ENCODE measurements around the gene GOT1.
A peak's percentile ranks its signal among the peaks of the same experiment; 100 is the strongest.

GOT1 gene

GRCh38 chr10:99430451-99431189 is at the start of gene GOT1:
GOT1 (minus strand) TSS chr10:99430624; CDS start chr10:99430565, 59 bp downstream.
- DNase-seq (ENCODE audit: low spot score), result peak; percentile 99

- no peak for DNase-seq (ENCODE audit: low spot score)
Measured at GRCh38 chr10:99470327-99470726, 39.9 kb upstream of the GOT1 start.

- DNase-seq (ENCODE audit: low spot score), result no peak
Measured at GRCh38 chr10:99467236-99467999, 37.0 kb upstream of the GOT1 start.

DNA sequence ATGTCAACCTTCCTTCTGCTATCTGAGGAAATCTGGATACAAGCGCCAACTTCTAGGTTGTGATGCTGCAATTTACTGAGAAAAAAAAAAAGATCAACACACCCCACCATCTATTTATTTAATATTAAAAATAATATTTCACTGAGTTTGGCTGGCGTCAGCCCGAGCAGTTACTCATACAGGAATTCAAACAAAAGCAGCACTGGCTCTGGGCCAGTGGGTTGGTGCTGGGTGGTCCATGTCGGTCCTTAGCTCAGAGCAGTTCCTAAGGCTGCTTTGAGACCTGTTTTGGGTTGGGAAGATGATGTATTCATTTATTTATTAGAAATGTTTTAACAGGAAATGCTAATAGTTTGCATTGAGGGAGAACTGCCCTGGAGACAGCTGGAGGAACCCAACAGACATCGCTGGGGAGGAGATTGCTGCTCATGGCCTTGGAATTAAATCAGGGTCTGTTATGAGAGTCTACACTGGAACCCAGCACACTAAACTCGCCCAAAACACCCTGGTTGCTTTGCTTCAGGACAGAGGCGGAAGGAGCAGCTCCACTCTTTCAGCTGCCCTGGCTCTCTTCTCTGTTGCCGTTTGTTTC is 36.3 kb upstream of the GOT1 start:
- no peak for DNase-seq (ENCODE audit: low spot score)

GRCh38 chr10:99461230-99461629 is 30.8 kb upstream of the GOT1 start:
- no peak for DNase-seq (ENCODE audit: low spot score)

GRCh38 chr10:99460070-99460469 is 29.6 kb upstream of the GOT1 start:
- DNase-seq (ENCODE audit: low spot score), result no peak

DNA sequence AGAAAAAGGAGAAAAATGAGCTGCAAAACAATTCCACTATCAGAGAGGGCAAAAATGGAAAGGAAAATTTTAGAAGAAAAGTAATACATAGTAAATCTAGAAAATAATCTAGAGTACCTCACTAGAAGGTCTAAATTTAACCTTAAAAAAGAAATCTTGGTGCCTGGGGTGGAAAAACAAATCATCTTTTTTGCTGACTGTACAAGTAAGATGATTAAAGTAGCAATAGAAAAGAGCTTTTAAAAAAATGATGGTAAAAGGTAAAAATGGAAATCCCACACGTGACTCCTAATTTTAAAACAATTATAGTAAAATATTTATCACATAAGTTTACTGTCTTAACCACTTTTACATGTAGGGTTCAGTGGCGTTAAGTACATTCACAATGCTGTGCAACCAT is 28.8 kb upstream of the GOT1 start:
- DNase-seq (ENCODE audit: low spot score), result no peak

DNA sequence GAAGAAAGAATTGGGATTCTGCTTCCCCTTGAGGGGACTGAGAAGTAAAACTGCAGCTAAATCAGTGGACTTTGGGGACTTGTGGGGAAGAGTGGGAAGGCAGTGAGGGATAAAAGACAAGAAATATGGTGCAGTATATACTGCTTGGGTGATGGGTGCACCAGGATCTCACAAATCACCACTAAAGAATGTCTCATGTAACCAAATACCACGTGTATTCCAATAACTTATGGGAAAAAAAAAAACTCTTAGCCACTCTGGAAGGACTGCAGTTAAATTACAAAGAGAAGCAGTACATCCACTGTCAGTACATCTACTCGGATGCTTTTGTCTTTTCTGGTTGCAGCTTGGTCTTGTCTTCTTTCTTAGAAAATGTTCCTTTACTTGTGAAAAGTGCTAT is 27.4 kb upstream of the GOT1 start:
- DNase-seq (ENCODE audit: low spot score), result no peak

DNA sequence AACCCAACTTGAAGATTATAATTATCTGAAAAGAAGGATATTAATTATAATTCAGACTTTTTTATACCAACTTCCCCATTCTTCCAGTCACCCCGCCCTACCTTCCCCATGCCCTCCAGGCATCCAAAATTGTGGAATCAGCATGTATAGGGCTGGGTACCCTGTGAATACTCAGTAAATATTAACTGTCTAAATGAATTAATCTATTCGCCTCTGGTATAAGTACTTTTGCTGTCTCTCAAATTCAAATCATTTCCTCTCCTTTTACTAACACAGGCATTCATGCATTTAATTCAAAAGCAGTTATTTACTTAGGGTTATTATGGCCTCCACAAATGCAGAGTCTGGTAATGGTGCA is 26.5 kb upstream of the GOT1 start:
- DNase-seq (ENCODE audit: low spot score), result no peak

DNA sequence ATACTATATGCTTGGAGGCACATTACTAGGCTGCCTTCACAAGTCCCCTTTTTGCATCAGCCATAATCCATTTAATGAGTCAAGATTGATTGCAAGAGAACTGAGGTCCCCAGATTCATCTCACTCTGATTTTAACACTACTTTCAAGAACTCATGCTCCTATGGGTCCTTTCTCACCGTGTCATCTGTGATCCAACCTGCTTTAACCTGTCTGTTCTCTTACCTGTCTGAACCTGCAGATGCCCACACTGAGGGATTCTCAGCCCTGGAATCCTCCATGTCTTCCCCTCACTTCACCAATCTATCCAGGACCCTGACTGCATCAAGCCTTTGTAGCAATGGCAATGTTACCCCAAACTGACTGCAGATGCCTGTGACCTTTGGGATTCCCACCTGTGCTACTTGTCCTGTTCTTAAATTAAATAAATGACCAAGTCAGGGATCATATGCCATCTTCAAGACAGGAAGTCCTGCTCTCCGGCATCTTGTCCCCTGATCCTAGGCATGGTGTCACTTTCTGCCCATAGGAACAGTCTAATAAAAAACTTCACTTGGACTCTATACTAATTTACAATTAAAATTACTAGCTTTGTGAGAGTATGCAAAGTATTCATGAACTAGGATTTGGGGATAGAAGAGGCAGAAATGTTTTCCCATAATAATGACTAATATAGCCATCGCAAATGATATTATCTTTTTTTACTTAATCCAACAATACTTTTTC is 25.9 kb upstream of the GOT1 start:
- DNase-seq (ENCODE audit: low spot score), result no peak

- DNase-seq (ENCODE audit: low spot score), result no peak
Measured at GRCh38 chr10:99451981-99452380, 21.6 kb upstream of the GOT1 start.

- no peak for DNase-seq (ENCODE audit: low spot score)
Measured at GRCh38 chr10:99451499-99451788, 21.0 kb upstream of the GOT1 start.

- no peak for DNase-seq (ENCODE audit: low spot score)
Measured at GRCh38 chr10:99450624-99451498, 20.4 kb upstream of the GOT1 start.

GRCh38 chr10:99450156-99450555 is 19.7 kb upstream of the GOT1 start:
- DNase-seq (ENCODE audit: low spot score), result no peak

DNA sequence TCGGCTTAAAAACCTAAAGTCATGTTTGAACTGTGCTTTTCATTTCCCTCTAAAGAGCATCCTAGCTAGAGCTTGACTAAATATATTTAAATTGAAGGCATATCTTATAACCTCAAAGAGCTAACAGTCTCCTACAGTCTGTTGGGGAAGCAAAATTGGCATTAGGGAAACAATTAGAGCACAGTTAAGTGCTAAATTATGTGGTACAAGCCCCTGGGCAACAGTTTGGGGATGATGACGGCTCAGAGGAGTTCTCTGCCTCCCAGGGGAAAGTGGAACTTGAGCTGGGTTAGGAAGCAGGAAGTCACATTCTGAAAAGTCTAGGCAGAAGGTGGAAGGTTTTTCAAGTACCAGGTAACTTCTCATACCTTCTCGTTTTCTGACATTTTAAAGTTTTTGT is 18.6 kb upstream of the GOT1 start:
- no peak for DNase-seq (ENCODE audit: low spot score)

GRCh38 chr10:99444383-99445045 is 14.1 kb upstream of the GOT1 start:
- DNase-seq (ENCODE audit: low spot score), result no peak

- DNase-seq (ENCODE audit: low spot score), result no peak
Measured at GRCh38 chr10:99443500-99443899, 13.1 kb upstream of the GOT1 start.

GRCh38 chr10:99442394-99442793 is 12.0 kb upstream of the GOT1 start:
- DNase-seq (ENCODE audit: low spot score), result no peak

DNA sequence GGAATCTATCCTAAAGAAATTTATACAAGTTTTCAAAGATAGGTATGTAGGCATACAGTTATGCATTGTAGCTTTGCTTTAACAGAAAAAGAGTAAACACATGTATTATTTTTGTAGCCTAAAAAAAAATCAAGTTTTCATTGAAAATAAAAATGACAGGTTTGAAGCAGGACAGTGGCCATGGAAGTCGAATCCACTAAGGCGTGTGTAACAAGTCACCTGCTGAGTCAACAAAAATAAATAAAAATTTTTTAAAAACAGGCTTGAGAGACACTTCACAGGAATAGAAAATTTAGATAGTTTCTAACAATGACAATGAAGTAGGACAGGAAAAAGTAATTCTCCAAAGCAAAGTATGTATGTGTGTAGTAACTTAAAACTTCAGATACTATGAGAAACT is 8.5 kb upstream of the GOT1 start:
- no peak for DNase-seq (ENCODE audit: low spot score)

- peak; percentile 11 for DNase-seq (ENCODE audit: low spot score)
Measured at GRCh38 chr10:99435986-99436638, 5.7 kb upstream of the GOT1 start.

Measured in germinal center (tissue), 1 donor.